HG03025 (cell line): Measurements from ENCODE around the gene CDCA5.

Experiments used
- ATAC-seq: cut with Tn5 transposase; IDR thresholded peaks from one replicate; pipeline ENCODE4 v1.9.1; 2021; ENCODE audit warnings: mild to moderate bottlenecking, moderate library complexity; ENCODE audit not compliant: unreplicated experiment, low FRiP score

CDCA5 gene, protein sequence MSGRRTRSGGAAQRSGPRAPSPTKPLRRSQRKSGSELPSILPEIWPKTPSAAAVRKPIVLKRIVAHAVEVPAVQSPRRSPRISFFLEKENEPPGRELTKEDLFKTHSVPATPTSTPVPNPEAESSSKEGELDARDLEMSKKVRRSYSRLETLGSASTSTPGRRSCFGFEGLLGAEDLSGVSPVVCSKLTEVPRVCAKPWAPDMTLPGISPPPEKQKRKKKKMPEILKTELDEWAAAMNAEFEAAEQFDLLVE

DNA sequence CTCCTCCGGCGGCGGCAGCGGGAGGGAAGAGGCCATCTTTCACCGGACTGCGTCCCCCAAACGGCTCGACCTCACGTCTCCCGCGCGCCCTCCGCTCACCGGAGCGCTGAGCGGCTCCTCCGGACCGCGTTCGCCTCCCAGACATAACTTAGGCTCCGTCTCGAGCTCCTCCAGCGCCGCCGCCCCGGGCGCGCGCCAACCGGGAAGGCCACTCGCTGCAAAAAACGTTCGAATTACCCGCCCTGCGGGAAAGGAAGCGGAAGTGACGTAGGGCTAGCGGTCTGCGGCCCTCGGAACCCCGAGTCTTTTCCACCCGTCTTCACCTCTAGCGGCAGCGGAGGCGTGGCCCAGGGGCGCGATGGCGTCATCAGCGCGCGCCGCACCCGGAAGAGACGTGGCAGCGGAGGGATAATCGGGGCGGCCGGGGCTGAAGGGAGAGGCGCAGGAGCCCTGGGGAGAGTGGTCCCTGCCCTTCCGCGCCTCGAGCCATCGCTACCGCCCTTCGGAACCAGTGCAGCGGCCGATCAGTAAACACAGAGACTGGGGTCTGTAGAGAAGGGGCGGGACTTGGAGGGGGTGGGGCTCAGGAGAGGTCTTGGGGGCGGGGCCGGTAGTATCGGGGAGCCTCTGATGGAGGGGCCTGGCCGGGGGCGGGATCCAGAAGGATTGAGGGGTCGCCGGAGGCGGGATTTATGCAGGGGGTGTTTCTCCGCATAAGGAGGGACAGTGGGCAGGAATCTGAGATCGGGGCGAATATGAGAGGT is at the start of gene CDCA5, which contains the start of gene ZFPL1:
Gene CDCA5, minus strand, starts transcription at position 207 of the 764 bp plus-strand sequence. Its CDS starts 62 bp downstream, at position 145.
Gene ZFPL1, plus strand, starts transcription at position 389 of the 764 bp plus-strand sequence. CDS start 477 bp downstream, outside the sequence.
- ATAC-seq, result peak; percentile 67

DNA sequence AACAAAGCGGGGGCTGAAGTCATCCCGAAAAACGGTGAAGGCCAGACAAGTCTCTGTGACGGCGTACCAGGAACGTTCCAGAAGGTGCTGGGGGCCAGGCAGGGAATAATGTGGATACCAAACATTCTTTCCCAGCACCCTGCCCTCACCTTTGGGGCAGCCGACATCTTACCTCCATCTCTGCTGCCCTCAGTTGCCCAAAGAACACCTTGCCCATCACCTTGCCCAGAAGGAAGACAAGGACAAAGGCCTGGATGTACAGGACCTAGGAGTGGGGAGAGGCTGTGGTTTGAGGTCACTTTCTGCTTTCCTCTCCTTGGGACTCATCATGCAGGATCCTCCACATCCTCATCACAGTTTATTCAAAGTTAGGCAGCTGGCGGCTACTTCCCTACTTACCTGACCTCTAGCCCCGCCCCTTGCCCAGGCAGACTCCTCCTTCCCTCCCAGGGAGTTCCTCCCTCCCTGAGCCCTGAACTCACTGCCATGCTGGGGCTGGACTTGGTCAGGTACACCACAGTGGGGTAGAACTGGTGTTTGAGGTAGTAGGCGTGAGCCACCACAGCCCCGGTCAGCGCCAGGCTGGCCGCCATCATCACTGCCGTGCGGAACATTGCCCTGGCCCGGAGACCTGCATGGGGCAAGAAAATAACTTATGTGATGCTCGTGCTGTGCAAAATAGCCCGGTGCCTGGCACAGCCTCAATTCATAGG is 49.3 kb upstream of the CDCA5 start:
- ATAC-seq, result no peak

DNA sequence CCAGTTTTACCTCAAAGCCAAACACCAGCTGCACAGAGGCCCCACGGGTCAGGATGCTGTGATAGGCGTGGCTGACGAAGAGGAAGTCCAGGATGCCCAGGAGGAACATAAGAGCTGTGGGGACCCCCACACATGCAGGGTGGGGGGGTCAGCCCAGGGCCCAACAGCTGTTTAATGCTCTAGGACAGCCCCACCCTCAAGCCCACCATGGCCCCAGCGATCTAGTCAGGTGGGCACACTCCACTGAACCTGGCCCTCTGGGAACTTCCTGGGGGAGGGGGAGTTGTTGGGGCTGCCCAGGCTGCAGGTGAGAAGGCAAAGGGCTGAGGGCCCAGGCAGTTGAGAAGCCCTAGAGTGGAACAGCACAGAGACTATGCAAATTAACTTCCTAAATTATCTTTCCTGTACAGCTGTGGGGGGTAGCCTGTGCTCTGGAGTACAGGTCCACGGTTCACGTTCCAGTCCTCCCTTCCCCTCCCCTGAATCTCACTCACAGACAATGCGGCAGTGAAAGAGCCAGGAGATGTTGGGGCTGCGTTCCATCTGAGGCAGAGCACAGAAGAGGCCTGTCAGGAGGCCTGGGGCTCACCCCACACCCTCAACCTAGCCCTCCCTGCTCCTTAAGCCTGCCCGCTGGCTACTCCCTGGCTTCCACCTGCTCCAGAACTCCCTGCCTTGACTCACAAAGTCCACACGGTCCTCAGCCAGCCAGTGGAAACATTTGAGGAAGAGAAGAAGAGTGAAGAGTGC is 48.6 kb upstream of the CDCA5 start:
- ATAC-seq, result no peak

DNA sequence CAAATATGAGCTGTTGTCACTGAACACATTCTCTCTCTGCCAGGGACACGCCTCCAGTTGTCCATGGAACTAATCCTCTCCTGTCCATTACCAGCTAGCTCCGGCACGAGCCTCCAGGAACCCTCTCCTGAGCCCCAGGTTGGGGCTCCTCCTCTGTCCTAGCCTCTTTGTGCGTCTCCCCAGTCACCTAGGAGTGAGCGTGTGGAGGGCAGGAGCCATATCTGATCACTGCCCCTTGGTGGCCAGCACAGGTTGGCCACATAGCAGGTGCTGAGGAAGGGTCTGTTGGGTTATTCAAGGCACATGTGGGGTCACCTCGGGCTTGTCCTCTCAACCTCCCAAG is 48.0 kb upstream of the CDCA5 start:
- ATAC-seq, result no peak

DNA sequence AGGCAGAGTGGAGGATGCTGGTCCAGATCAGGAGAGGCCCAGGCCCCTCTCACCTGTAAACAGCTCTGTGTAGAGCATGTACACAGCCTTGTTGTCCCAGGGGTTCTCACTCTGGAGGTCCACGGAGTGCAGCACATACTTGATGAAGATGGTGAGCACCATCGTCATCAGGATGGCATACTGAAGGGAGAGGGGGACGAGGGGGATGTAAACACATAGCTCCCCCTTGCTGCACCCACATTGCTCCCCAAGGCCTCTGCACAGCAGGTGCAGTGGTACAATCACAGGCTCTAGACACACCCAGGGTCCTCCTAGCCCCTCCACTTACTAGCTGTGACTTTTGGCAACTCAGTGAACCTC is 47.6 kb upstream of the CDCA5 start:
- ATAC-seq, result no peak

DNA sequence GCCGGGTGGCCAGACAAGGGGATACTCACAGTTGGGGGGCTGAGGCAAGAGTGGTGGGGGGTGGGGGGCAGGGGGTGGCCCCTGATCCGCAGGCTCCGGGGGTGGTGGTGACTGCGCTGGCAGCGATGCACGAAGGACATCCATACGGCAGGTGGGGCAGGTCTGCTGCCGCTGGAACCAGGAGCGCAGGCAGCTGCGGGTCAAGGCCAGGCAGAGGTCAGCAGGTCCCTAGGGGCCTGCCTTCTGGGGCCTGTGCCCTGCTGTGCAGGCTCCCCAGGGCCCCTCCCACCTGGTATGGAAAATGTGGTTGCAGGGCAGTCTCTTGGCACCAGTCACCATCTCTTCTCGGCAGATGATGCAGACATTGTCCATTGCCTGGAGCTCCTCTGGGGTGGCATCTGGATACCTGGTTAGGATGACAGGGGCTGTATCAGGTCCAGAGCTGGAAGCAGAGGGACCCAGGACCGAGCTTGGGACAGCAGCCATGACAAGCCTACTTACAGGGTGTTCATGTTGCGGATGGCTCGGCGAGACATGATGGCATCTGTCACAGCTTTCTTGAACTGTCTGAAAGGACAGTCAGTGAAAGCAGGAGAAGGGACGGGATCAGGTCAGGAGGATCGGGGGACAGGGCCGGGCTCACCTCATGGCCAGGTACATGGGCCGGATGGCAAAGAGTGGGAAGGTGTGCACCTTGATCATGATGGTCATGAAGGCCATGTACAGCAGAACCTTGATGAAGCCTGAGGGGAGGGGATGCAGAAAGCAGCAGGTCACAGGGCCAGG is 47.0 kb upstream of the CDCA5 start:
- no peak for ATAC-seq

DNA sequence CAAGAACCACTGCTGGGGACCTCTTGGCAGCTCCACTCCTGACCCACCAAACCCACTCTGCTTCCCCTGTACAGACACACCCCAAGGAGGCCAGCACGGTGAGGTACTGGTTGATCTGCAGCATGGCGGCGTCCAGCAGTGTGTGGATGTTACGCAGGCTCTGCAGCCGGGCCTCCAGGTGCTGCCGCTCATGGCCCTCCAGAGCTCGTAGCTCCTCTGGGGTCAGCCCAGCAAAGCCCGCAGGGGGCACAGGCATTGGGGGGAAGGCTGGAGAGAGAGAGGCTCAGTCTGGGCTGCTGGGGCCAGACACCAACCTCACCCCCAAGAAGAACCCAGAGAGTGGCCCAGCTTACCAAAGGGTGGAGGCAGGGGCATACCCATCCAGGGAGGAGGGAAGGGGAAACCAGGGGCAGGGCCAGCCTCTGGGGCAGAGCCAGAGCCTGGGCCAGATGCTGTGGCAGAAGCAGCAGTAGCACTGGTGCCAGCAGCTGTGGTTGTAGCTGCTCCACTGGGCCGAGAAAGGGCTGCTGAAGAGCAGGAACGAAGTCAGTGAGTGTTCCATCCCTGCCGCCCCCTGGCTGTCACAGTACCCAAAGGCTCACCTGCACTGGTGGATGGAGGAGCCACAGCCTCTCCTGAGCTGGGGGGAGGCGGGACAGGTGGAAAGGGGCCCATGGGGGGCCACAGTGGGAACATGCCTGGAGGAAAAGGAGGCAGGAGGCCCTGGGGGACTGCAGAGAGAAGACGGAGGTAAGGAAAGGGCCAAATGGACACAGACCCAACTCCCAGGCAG is 46.0 kb upstream of the CDCA5 start:
- no peak for ATAC-seq

DNA sequence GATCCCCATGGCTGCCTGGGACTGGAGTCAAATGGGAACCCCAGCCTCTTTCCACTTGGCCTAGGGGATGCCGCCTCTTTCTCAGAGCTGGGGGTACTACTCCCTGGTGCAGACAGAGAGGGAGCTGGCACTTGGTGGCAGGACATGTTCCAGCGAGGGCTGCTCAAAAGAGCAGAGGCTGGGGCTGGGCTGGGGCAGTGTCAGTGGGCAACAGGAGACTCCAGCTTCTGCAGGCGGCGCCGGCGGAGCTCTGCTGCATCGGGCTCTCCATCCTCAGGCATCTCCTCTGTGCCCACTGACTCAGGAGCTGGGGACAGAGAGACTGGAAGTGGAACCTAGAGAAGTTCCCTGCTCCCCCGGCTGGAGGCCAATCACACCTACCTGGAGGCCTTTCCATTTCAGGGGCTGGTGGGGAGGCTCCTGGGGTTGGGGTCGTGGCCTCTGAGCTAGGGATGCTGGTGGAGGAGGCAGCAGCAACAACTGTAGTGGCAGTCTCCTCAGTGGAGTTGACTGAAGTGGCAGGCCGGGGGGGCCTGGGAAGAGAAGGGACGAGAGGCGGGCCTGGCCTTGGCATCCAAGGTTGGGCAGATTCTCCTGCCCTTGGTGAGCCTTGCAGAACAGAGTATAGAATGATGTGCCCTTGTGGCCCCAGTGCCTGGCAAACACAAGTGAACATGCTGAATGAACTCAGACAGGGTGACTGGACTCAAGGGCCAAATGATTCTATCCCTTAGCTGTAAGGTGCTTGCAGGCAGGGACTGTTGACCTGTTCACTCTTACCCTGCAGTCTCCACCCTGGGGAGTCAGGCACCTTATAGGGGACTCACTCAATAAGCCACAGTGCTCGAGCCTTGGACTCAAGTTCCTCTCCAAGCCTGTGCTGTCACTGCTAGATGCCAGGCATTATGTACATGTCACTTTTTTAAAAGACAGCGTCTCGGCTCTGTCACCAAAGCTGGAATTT is 44.6 kb upstream of the CDCA5 start:
- no peak for ATAC-seq

DNA sequence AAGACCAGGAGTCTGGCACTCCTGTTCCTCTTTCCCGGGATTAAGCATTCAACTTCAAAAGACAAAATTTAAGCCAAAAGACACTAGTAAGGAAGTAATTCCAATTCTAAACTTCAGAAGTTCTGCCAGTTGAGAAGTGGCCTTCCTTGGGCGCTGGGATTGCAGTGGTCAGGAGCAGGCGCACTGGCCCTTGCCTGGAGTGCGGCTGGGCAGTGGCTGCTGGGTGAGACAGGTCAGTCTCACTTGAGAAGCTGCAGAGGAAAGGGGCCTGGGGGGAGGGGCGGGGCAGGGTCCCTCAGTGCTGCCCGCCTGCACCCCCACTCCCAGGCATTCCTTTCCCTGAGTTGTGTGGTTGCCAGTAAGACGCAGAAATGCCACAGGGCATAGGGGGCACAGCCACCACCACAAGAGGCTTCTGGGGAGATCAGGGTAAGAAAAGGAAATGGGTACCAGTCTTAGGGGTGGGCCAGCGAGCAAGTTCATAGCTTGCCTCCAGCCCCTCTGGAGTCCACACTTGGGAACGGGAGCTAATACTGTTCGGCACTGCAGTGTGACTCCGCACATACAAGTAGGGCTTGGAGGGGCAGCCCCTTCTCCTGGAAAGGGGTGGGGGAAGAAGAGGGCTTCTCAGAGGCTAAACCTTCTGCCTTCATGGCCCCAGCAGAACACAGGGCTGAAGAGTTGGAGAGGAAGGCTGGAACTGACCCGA is 43.8 kb upstream of the CDCA5 start:
- ATAC-seq, result no peak

DNA sequence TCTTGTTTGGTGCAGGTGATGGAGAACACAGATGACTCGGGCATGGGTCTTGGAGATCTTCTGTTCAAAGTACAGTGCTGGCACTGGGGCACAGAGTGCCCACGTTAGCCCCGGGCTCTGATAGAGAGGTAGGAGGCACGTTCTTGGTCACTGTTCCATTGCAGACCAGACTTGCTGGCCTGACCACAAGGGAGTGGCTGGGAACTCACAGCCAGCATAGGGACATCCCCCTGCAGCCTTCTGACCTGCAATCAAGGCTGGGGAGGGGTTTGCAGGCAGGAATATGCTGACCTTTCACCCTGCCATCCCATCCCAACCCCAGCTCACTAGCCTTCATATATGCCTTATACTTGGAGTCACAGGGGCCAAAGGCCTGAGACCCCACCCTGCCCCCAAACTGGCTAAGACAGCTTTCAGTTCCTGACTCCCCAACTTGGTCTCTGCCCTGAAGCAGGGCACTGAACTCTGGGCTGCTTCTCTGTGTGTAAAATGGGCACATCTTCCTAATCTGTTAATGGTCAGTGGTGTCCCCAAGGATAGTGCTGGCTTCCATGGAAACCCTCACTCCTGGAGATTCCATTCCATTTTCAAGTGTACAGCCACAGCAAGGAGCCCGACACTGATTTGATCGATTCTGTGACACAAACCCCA is 42.9 kb upstream of the CDCA5 start:
- no peak for ATAC-seq

DNA sequence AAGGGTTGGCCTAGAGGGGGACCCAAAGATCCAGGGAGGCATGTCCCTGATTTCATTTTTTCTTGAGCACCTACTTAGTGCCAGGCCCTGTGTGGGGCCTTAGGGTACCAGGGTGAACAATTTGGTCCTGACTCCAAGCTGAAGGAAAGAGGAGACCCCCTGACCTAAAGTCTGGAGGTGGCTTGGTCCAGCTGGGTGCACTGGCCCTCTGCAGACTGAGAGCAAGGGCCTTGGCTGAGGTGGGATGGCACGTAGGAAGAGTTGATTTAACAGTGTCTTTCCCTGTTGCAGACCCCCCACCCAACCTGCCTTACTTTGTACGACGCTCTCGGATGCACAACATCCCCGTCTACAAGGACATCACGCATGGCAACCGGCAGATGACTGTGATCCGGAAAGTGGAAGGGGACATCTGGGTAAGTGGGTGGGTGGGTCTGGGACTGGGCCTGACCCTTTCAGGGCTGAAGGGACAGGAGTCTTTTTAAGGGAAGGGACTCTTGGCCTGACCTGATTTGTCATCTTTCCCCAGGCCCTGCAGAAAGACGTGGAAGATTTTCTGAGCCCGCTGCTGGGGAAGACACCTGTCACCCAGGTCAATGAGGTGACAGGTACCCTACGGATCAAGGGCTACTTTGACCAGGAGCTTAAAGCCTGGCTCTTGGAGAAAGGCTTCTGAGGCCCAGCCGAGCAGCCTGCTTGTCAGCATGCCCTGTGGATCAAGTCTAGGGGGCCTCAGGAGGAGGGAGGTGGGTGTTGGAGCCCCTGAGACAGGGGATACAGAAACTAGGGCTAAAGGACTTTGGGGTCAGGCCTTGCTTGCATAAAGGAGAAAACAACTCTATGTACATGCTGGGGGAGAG is 41.6 kb upstream of the CDCA5 start:
- ATAC-seq, result no peak

DNA sequence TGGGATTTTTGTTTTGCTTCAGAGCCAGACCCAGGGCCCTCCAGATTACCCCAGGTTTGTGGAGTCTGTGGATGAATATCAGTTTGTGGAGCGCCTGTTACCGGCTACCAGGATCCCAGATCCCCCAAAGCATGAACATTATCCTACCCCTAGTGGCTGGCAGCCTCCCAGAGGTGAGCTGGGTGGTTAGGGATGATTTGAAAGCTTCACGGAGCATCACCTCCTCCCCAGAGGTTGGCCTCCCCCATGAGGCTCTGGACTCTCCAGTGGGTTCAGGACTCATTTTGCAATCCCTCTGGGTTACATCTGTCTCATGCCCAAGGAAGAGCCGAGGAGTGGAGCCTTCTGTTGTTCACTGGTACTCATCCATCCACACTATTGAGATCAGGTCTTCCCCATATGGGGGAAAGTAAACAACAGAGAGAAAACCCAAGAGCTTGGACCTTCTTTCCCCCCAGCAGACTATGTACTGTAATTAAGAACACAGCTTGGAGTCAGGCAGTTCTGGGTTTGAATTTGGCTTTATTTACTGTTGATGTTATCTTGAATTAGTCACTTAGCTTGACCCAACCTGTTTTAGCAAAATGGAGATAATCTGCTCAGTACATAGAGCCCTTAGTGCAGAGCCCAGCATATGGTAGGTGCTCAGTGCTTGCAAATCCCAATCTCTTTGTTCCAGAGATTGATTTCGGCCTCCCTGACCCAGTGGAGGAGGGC is 40.8 kb upstream of the CDCA5 start:
- no peak for ATAC-seq

DNA sequence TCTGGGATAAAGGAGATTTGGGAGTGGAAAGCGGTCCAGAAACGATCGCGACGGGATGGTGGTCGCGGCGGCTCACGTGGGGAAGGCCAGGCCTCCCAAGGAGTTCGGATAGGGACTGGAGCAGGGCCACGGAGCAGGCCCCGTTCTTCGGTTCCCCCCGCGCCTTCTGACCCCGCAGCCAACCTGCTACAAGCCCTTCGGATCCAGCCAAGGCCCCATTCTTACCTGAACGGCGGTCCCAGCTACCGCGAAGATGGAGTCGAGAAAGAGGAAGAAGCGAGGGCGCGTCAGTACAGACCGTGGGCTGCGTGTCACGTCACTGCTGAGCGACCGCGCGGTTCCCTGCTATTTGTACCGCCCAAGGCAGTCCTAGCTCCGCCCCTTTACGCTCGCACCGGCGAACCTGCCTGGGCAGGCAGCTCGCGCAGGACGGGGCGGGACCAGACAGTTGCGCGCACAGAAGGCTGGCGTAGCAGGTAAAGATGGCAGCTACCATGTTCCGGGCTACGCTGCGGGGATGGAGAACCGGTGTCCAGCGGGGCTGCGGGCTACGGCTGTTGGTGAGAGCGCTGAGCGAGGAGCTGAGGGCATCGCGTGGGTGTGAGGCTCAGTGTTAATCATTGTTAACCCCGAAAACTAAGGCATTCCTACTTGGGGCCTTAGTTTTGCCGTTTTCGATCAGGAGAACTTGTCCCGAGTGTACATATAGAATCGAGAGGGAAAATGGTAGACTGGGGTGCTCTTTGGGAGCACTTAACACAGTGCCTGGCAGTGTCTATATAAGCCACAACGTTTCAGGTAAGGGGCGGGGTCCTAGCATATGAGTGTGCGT is 38.2 kb upstream of the CDCA5 start, which contains the start of the genes FAU and MRPL49:
Gene FAU, minus strand, starts transcription at position 270 of the 832 bp plus-strand sequence. CDS start 321 bp downstream, outside the sequence.
Gene MRPL49, plus strand, starts transcription at position 457 of the 832 bp plus-strand sequence. Its CDS starts 26 bp downstream, at position 483.
- peak; percentile 64 for ATAC-seq

DNA sequence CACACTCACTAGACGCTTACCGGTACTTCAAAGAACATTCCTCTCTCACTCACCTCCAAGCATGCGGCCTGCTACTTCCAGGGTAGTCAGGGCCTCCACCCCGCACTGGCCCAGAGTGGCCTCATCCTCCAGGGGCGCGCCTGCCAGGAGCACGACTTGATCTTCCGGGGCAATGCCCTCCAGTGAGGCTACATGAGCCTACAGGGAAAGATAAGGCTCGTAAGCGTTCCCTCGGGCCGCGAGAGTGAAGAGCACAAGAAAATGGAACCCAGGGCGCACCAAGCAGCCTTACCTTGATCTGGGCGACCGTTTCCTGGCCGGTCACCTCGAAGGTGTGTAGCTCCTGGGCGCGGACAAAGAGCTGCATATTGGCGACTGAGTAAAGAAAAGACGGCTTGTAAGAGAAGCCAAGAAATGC is 37.6 kb upstream of the CDCA5 start:
- ATAC-seq, result no peak
